GM23338 (cell line): Measurements from ENCODE around the gene DCLRE1B. TPM values are rescaled to one million over a fixed set of nuclear protein-coding genes. Genes with fewer than 3 reads are reported as not detected.

Experiments used
- ATAC-seq: fragments of 200-7000 bp; cut with Tn5 transposase; 3 replicates; pipeline ENCODE4 v1.9.1; 2020
- DNase-seq: peaks from one replicate; pipeline ENCODE4 v3.0.0-alpha.2; 2015; ENCODE audit warnings: low spot score
- H2AFZ ChIP-seq: fragments of 200-600 bp; sonication (generic); 2 replicates; pipeline ENCODE4 v1.8.0; 2016; ENCODE audit warnings: antibody characterized with exemption, mild to moderate bottlenecking, moderate library complexity
- H3F3A ChIP-seq: fragments of 200-600 bp; sonication (generic); replicated peaks from 2 replicates; pipeline ENCODE4 v1.8.0; 2017; ENCODE audit warnings: antibody characterized with exemption, mixed run types, low read depth
- H3K27ac ChIP-seq: fragments of 200-600 bp; sonication (generic); 2 replicates; pipeline ENCODE4 v1.6.1; 2016; ENCODE audit warnings: low read depth
- H3K27me3 ChIP-seq: fragments of 200-600 bp; sonication (generic); 2 replicates; pipeline ENCODE4 v1.8.0; 2016; ENCODE audit warnings: mild to moderate bottlenecking, mixed run types, moderate library complexity; ENCODE audit not compliant: insufficient read depth
- H3K36me3 ChIP-seq: fragments of 200-600 bp; sonication (generic); 2 replicates; pipeline ENCODE4 v1.8.0; 2016; ENCODE audit warnings: mild to moderate bottlenecking; ENCODE audit not compliant: insufficient read depth
- H3K4me1 ChIP-seq: fragments of 200-600 bp; sonication (generic); 2 replicates; pipeline ENCODE4 v1.8.0; 2016; ENCODE audit warnings: mild to moderate bottlenecking, moderate library complexity; ENCODE audit not compliant: insufficient read depth
- H3K4me2 ChIP-seq: fragments of 200-600 bp; sonication (generic); 2 replicates; pipeline ENCODE4 v1.7.1; 2017; ENCODE audit warnings: mixed run types
- H3K4me3 ChIP-seq: fragments of 200-600 bp; sonication (generic); 2 replicates; pipeline ENCODE4 v1.6.1; 2016; ENCODE audit warnings: mixed run types
- H3K79me2 ChIP-seq: fragments of 200-600 bp; sonication (generic); replicated peaks from 2 replicates; pipeline ENCODE4 v1.8.0; 2017; ENCODE audit warnings: mild to moderate bottlenecking; ENCODE audit not compliant: insufficient read depth
- H3K9me2 ChIP-seq: fragments of 200-600 bp; sonication (generic); 2 replicates; pipeline ENCODE4 v1.8.0; 2017; ENCODE audit not compliant: insufficient read depth
- H4K20me1 ChIP-seq: fragments of 200-600 bp; sonication (generic); replicated peaks from 2 replicates; pipeline ENCODE4 v1.8.0; 2017; ENCODE audit warnings: mild to moderate bottlenecking; ENCODE audit not compliant: insufficient read depth
- H3K27ac Mint-ChIP-seq: 2 replicates; pipeline ENCODE4 v1.8.0; 2020; ENCODE audit warnings: inconsistent platforms, mild to moderate bottlenecking, moderate library complexity, mixed read lengths
- H3K27me3 Mint-ChIP-seq: 3 replicates; pipeline ENCODE4 v1.8.0; 2022; ENCODE audit warnings: low read depth, mild to moderate bottlenecking, moderate library complexity, mixed read lengths, inconsistent platforms; ENCODE audit not compliant: insufficient read depth, poor library complexity
- H3K36me3 Mint-ChIP-seq: 3 replicates; pipeline ENCODE4 v1.8.0; 2021; ENCODE audit warnings: low read depth, mild to moderate bottlenecking, inconsistent platforms, moderate library complexity, mixed read lengths
- H3K4me1 Mint-ChIP-seq: 3 replicates; pipeline ENCODE4 v1.8.0; 2020; ENCODE audit warnings: mild to moderate bottlenecking, inconsistent platforms, mixed read lengths
- H3K4me3 Mint-ChIP-seq: 3 replicates; pipeline ENCODE4 v1.8.0; 2021; ENCODE audit warnings: moderate library complexity, mild to moderate bottlenecking, inconsistent platforms, mixed read lengths
- H3K9me3 Mint-ChIP-seq: 3 replicates; pipeline ENCODE4 v1.8.0; 2020; ENCODE audit warnings: moderate library complexity, mild to moderate bottlenecking, inconsistent platforms, mixed read lengths
- EZH2 ChIP-seq: fragments of 200-600 bp; sonication (generic); IDR thresholded peaks from one replicate; pipeline ENCODE4 v1.8.0; 2017; ENCODE audit warnings: antibody characterized with exemption, mild to moderate bottlenecking, low read depth; ENCODE audit not compliant: unreplicated experiment
- NANOG ChIP-seq: IDR thresholded peaks from 2 replicates; pipeline ENCODE4 v1.6.1; 2016; ENCODE audit warnings: antibody characterized with exemption, borderline replicate concordance
- POLR2AphosphoS5 ChIP-seq: IDR thresholded peaks from 2 replicates; pipeline ENCODE4 v1.6.1; 2016; ENCODE audit warnings: antibody characterized with exemption, low read depth
- STAT1 ChIP-seq: IDR thresholded peaks from one replicate; pipeline ENCODE4 v1.6.1; 2016; ENCODE audit warnings: antibody characterized with exemption; ENCODE audit not compliant: unreplicated experiment
- ZNF114 ChIP-seq: fragments of 250-450 bp; sonication (Bioruptor Pico); IDR thresholded peaks from 2 replicates; pipeline ENCODE4 v1.5.0; 2020; ENCODE audit warnings: mild to moderate bottlenecking, moderate library complexity
- polyA plus RNA-seq: library from polyadenylated mRNA; unstranded; fragments of >200 nt; fragmentation: Nextera tagmentation; extraction: Ambion mirVana; gene quantifications from 2 replicates; pipeline ENCODE4 v1.2.1, GENCODE V29; 2016
- total RNA-seq: library from RNA; depleted of rRNA; stranded (reverse); fragments of >200 nt; shearing (Covaris generic); gene quantifications from 2 replicates; pipeline ENCODE4 v1.2.3, GENCODE V29; 2014
- TF ChIP-seq, protein P1 (sequence below), 2 experiments: fragments of 200-600 bp in 1 of 2; sonication (generic) in 1 of 2; conservative IDR thresholded peaks; 2 replicates each; pipeline versions ENCODE4 v1.5.1 to v1.6.1; 2016 to 2017; ENCODE audit warnings: antibody characterized with exemption in 2 of 2, low read depth in 2 of 2, mild to moderate bottlenecking in 2 of 2, moderate library complexity in 1 of 2
- TF ChIP-seq, protein P2 (sequence below): IDR thresholded peaks from one replicate; pipeline ENCODE4 v1.6.1; 2018; ENCODE audit warnings: antibody characterized with exemption; ENCODE audit not compliant: unreplicated experiment

Gene DCLRE1B
- total and polyA plus RNA-seq, 2 experiments from 2014 or later: 6.3 to 9.7 TPM

DNA sequence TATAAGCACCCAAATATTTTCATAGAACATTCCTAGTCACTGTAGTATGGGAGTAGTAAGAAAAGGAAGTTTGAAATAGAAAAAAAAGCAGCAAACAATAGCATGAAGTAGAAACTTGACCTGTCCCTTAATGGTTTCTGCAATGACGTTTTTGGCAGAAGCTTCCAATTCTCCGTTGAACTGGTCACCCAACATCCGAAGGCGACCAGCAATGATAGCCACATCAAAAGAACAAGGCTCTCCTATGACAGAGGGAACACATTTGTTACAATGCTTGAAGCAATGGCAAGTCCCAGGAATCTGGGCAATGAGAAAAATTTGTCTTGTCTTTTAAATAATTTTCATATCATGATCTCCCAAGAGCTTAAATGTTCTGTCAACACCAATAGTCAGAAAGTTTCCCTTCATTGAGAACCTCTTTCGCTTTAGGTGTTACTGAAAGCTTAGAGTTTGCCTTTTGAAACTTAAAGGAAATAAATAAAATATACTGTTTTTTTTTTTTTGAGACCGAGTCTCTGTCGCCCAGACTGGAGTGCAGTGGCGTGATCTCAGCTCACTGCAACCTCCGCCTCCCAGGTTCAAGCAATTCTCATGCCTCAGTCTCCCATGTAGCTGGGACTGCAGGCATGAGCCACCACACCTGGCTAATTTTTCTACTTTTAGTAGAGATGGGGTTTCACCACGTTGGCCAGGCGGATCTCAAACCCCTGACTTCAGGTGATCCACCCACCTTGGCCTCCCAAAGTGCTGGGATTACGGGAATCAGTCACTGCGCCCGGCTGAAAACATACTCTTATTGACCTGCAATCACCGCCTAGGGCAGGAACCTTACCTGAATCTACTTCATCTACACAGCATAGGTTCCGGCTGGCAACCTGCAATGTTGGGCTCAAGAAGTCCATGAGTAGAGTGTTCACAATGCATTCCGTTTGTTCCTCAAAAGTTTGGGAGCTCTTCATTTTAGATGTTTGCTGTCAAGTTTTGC lies 18.4 kb upstream of the DCLRE1B start (continued):
- TF ChIP-seq NANOG (no peak), ZNF114 (no peak), POLR2AphosphoS5 (no peak), EZH2 (no peak)
- TF ChIP-seq, protein P1, sequence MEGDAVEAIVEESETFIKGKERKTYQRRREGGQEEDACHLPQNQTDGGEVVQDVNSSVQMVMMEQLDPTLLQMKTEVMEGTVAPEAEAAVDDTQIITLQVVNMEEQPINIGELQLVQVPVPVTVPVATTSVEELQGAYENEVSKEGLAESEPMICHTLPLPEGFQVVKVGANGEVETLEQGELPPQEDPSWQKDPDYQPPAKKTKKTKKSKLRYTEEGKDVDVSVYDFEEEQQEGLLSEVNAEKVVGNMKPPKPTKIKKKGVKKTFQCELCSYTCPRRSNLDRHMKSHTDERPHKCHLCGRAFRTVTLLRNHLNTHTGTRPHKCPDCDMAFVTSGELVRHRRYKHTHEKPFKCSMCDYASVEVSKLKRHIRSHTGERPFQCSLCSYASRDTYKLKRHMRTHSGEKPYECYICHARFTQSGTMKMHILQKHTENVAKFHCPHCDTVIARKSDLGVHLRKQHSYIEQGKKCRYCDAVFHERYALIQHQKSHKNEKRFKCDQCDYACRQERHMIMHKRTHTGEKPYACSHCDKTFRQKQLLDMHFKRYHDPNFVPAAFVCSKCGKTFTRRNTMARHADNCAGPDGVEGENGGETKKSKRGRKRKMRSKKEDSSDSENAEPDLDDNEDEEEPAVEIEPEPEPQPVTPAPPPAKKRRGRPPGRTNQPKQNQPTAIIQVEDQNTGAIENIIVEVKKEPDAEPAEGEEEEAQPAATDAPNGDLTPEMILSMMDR (conservative IDR thresholded peaks at IDR 0.05; ENCODE audit: low read depth in 2 of 2): no peak
- TF ChIP-seq, protein P2, sequence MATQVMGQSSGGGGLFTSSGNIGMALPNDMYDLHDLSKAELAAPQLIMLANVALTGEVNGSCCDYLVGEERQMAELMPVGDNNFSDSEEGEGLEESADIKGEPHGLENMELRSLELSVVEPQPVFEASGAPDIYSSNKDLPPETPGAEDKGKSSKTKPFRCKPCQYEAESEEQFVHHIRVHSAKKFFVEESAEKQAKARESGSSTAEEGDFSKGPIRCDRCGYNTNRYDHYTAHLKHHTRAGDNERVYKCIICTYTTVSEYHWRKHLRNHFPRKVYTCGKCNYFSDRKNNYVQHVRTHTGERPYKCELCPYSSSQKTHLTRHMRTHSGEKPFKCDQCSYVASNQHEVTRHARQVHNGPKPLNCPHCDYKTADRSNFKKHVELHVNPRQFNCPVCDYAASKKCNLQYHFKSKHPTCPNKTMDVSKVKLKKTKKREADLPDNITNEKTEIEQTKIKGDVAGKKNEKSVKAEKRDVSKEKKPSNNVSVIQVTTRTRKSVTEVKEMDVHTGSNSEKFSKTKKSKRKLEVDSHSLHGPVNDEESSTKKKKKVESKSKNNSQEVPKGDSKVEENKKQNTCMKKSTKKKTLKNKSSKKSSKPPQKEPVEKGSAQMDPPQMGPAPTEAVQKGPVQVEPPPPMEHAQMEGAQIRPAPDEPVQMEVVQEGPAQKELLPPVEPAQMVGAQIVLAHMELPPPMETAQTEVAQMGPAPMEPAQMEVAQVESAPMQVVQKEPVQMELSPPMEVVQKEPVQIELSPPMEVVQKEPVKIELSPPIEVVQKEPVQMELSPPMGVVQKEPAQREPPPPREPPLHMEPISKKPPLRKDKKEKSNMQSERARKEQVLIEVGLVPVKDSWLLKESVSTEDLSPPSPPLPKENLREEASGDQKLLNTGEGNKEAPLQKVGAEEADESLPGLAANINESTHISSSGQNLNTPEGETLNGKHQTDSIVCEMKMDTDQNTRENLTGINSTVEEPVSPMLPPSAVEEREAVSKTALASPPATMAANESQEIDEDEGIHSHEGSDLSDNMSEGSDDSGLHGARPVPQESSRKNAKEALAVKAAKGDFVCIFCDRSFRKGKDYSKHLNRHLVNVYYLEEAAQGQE: no peak

DNA sequence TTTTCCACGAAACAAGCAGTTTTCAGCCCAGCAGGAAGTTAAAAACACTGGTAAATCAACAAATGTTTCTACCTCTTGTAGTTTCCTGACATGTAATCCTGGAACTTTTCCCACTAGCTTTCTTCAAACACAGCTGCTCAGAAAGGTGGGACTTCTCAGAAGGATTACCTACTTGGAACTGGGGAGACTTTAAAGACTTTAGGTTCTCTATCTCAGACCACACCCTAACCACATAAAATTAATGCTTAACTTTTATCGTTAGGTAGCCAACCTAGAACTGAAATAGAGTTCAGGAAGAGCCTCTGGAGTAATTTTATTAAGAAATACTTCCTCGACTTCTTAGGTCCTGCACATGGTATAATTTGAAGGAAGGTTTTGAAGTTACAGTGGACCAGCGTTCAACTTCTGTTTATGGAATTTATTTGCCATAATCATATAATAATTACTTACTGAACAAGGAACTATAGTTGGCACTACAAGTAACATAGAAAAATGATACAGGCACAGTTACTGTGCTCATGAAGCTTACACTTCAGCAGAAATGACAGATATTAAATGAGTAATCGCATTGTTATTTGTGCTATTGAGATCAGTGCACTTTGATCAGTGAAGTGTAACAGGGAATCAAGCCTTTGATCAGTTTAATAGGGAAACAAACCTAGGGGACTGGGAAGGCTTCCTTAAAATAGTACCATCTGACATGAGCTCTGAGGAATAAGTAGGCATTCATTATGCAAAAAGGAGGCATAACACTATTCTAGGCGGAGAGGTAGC lies 17.5 kb upstream of the DCLRE1B start, which contains the start of gene BCL2L15:
TSS of gene BCL2L15 (minus strand) at position 180 of the 774 bp plus-strand sequence. CDS start 206 bp downstream, outside the sequence.
- Histone ChIP-seq H4K20me1 (no peaks in the 10 kb centered on the region), H3K27me3 (no peaks in the 10 kb centered on the region), H3K36me3 (no peaks in the 10 kb centered on the region), H3K4me3 (no peak within 1 kb of the TSS), H3K4me2 (no peak within 1 kb of the TSS), H2AFZ (0 out of 2 replicates have a peak within 1 kb of the TSS, but pooled peaks have one; percentile 11), H3F3A (no peaks in the 10 kb centered on the region), H3K9me2 (no peaks in the 10 kb centered on the region), H3K4me1 (no peaks in the 10 kb centered on the region), H3K27ac (no peak within 1 kb of the TSS), H3K79me2 (no peaks in the 10 kb centered on the region)
- Mint-ChIP-seq H3K4me1 (no peaks in the 10 kb centered on the region), H3K36me3 (no peaks in the 10 kb centered on the region), H3K27ac (no peak within 1 kb of the TSS), H3K4me3 (no peak within 1 kb of the TSS), H3K9me3 (no peaks in the 10 kb centered on the region), H3K27me3 (no peaks in the 10 kb centered on the region)
- no peak for TF ChIP-seq ZNF114
- no peak for TF ChIP-seq EZH2
- TF ChIP-seq POLR2AphosphoS5: no peak
- no peak for TF ChIP-seq STAT1
- TF ChIP-seq, protein P2: no peak
- DNase-seq (no peak), ATAC-seq (no peak)
